Hepatocyte (in vitro differentiated cells): ENCODE data around the gene GPNMB. TPM values are rescaled to one million over a fixed set of nuclear protein-coding genes. Genes with fewer than 3 reads are reported as not detected.
A peak's percentile ranks its signal among the peaks of the same experiment; 100 is the strongest.

Source experiments
- DNase-seq: peaks from one replicate; pipeline ENCODE4 v3.0.0-alpha.2; 2016; ENCODE audit warnings: low spot score
- H2AFZ ChIP-seq: fragments of 200-600 bp; sonication (generic); 2 replicates; pipeline ENCODE4 v1.6.0; 2016; ENCODE audit warnings: antibody characterized with exemption, mild to moderate bottlenecking
- H3K27ac ChIP-seq: fragments of 200-600 bp; sonication (generic); 2 replicates; pipeline ENCODE4 v1.5.1; 2016; ENCODE audit warnings: mild to moderate bottlenecking
- H3K27me3 ChIP-seq: fragments of 200-600 bp; sonication (generic); 2 replicates; pipeline ENCODE4 v1.6.1; 2016
- H3K36me3 ChIP-seq: fragments of 200-600 bp; sonication (generic); replicated peaks from 2 replicates; pipeline ENCODE4 v1.5.1; 2016; ENCODE audit warnings: low read depth; ENCODE audit not compliant: insufficient read depth
- H3K4me1 ChIP-seq: fragments of 200-600 bp; sonication (generic); 2 replicates; pipeline ENCODE4 v1.5.1; 2016; ENCODE audit warnings: mild to moderate bottlenecking, moderate library complexity; ENCODE audit not compliant: insufficient read depth
- H3K4me2 ChIP-seq: fragments of 200-600 bp; sonication (generic); 2 replicates; pipeline ENCODE4 v1.6.0; 2016
- H3K4me3 ChIP-seq: fragments of 200-600 bp; sonication (generic); 2 replicates; pipeline ENCODE4 v1.5.1; 2016; ENCODE audit warnings: mild to moderate bottlenecking
- H3K79me2 ChIP-seq: fragments of 200-600 bp; sonication (generic); 2 replicates; pipeline ENCODE4 v1.6.0; 2017; ENCODE audit warnings: mild to moderate bottlenecking
- H3K9me2 ChIP-seq: fragments of 200-600 bp; sonication (generic); replicated peaks from 2 replicates; pipeline ENCODE4 v1.6.0; 2017; ENCODE audit warnings: mild to moderate bottlenecking; ENCODE audit not compliant: insufficient read depth
- H3K9me3 ChIP-seq: fragments of 200-600 bp; sonication (generic); 2 replicates; pipeline ENCODE4 v1.5.1; 2016; ENCODE audit warnings: low read depth, mild to moderate bottlenecking
- H4K20me1 ChIP-seq: fragments of 200-600 bp; sonication (generic); 2 replicates; pipeline ENCODE4 v1.6.0; 2016; ENCODE audit warnings: mild to moderate bottlenecking; ENCODE audit not compliant: insufficient read depth, poor library complexity, severe bottlenecking
- EZH2 ChIP-seq: fragments of 200-600 bp; sonication (generic); IDR thresholded peaks from 2 replicates; pipeline ENCODE4 v1.6.1; 2016; ENCODE audit warnings: antibody characterized with exemption, mild to moderate bottlenecking, borderline replicate concordance
- EZH2phosphoT487 ChIP-seq: fragments of 200-600 bp; sonication (generic); IDR thresholded peaks from one replicate; pipeline ENCODE4 v1.6.1; 2018; ENCODE audit warnings: antibody characterized with exemption, mild to moderate bottlenecking, low read depth, moderate library complexity; ENCODE audit not compliant: unreplicated experiment, severe bottlenecking
- WGBS: methylation state at CpG from one replicate; pipeline ENCODE4 v1.1.6; 2016; ENCODE audit warnings: low lambda C conversion rate; ENCODE audit errors: missing lambda C conversion rate; 5-methylcytosine and 5-hydroxymethylcytosine counted together
- polyA plus RNA-seq: library from polyadenylated mRNA; unstranded; fragments of >200 nt; fragmentation: Nextera tagmentation; extraction: Ambion mirVana; gene quantifications from 2 replicates; pipeline ENCODE4 v1.2.1, GENCODE V29; 2016
- total RNA-seq: library from RNA; depleted of rRNA; stranded (reverse); fragments of >200 nt; gene quantifications from 2 replicates; pipeline ENCODE4 v1.2.3, GENCODE V29; 2014
- TF ChIP-seq, protein P1 (sequence below): fragments of 200-600 bp; sonication (generic); IDR thresholded peaks from 2 replicates; pipeline ENCODE4 v1.5.1; 2016; ENCODE audit warnings: antibody characterized with exemption, mild to moderate bottlenecking; ENCODE audit not compliant: poor library complexity

The GPNMB gene
- total and polyA plus RNA-seq, 2 experiments from 2014 or later, result 32.1 to 36.3 TPM

DNA sequence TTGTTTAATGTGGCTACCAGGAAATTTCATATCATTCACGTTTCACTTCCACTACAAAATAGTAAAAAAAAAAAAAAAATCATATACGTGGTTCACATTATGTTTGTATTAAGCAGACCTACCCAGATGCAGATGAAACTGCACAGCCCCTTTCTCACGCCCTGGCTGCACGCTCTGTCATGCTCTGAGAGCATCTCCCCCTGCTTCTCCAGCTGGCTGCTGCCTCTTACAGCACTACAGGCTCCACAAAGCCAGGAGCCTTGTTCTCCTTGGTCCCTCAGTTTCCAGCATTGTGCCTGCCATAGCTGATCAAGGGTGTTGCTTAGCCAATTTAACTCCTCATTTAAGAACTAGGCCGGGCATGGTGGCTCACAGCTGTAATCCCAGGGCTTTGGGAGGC is 6.9 kb upstream of the GPNMB start:
- no peaks in the 10 kb centered on the region for H3K4me1 ChIP-seq
- no peak overlapping the region for H3K27ac ChIP-seq
- H3K79me2 ChIP-seq, result no peaks in the 10 kb centered on the region
- no peak overlapping the region for H2AFZ ChIP-seq
- H3K4me3 ChIP-seq, result no peak overlapping the region
- no peak for DNase-seq
- no peaks in the 10 kb centered on the region for H3K27me3 ChIP-seq
- H4K20me1 ChIP-seq, result no peaks in the 10 kb centered on the region
- WGBS, result 89% methylated on average over 5 of the region's 5 CpGs
- TF ChIP-seq EZH2, result no peak
- TF ChIP-seq, protein P1, sequence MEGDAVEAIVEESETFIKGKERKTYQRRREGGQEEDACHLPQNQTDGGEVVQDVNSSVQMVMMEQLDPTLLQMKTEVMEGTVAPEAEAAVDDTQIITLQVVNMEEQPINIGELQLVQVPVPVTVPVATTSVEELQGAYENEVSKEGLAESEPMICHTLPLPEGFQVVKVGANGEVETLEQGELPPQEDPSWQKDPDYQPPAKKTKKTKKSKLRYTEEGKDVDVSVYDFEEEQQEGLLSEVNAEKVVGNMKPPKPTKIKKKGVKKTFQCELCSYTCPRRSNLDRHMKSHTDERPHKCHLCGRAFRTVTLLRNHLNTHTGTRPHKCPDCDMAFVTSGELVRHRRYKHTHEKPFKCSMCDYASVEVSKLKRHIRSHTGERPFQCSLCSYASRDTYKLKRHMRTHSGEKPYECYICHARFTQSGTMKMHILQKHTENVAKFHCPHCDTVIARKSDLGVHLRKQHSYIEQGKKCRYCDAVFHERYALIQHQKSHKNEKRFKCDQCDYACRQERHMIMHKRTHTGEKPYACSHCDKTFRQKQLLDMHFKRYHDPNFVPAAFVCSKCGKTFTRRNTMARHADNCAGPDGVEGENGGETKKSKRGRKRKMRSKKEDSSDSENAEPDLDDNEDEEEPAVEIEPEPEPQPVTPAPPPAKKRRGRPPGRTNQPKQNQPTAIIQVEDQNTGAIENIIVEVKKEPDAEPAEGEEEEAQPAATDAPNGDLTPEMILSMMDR, result no peak
- TF ChIP-seq EZH2phosphoT487, result no peak
- H3K9me2 ChIP-seq, result no peaks in the 10 kb centered on the region
- H3K4me2 ChIP-seq, result no peak overlapping the region
- no peaks in the 10 kb centered on the region for H3K36me3 ChIP-seq
- no peaks in the 10 kb centered on the region for H3K9me3 ChIP-seq

DNA sequence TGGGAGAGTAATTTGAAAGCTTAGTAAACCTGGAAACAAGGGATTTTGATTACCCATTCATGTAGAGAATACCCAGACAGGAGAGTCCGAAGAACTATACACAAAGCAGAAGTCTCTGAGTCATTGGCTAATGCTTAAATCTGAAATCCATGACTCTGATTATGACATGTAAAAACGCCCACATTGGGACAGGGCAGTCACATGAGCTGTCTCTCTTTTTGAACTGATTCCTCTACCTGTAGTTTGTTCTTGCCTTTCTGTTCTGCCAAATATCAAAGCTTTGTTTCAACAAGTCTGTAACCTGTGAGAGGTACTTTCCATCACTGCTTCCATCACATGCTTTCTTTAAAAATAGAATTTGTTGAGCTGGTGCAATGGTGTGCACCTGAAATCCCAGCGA is 4.3 kb upstream of the GPNMB start:
- no peaks in the 10 kb centered on the region for H3K9me3 ChIP-seq
- H3K4me1 ChIP-seq, result peaks cover 4% of the 10 kb centered on the region
- no peak overlapping the region for H3K27ac ChIP-seq
- H3K79me2 ChIP-seq, result no peaks in the 10 kb centered on the region
- H3K4me3 ChIP-seq, result no peak overlapping the region
- no peaks in the 10 kb centered on the region for H3K36me3 ChIP-seq
- H3K4me2 ChIP-seq, result no peak overlapping the region
- DNase-seq, result no peak
- no peaks in the 10 kb centered on the region for H4K20me1 ChIP-seq
- H3K27me3 ChIP-seq, result peaks cover 6% of the 10 kb centered on the region
- no peaks in the 10 kb centered on the region for H3K9me2 ChIP-seq
- H2AFZ ChIP-seq, result no peak overlapping the region
- 65% methylated on average over 3 of the region's 3 CpGs for WGBS
- TF ChIP-seq, protein P1, result no peak
- TF ChIP-seq EZH2, result no peak
- no peak for TF ChIP-seq EZH2phosphoT487

DNA sequence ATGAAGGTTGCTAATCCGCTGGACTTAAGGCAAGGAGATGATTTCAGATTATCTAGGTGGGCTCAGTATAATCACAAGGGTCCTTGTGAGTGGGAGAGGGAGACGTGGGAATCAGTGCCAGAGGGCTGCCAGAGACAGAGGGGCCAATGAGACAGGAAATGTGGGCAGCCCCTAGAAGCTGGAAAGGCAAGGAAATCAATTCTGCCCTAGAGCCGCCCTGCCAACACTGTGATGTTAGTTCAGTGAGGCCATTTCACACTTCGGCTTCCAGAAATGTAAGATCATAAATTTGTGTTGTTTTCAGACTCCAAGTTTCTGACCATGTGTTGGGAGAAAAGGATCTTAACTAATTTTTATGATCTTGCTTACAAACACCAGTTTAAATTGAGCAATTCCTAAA is 3.6 kb upstream of the GPNMB start:
- Histone ChIP-seq H3K27me3 (peaks cover 12% of the 10 kb centered on the region), H2AFZ (no peak overlapping the region), H3K4me2 (no peak overlapping the region), H3K36me3 (no peaks in the 10 kb centered on the region), H3K9me3 (no peaks in the 10 kb centered on the region), H3K79me2 (no peaks in the 10 kb centered on the region), H3K4me3 (no peak overlapping the region), H4K20me1 (no peaks in the 10 kb centered on the region), H3K4me1 (peaks cover 4% of the 10 kb centered on the region), H3K27ac (no peak overlapping the region), H3K9me2 (no peaks in the 10 kb centered on the region)
- TF ChIP-seq EZH2phosphoT487 (no peak), EZH2 (no peak)
- TF ChIP-seq, protein P1, result no peak
- DNase-seq, result no peak
- WGBS, result 90% methylated on average over 4 of the region's 4 CpGs

GRCh38 chr7:23247046-23247602 is 549 bp downstream of the GPNMB start:
- Histone ChIP-seq H2AFZ (peak overlapping the region; percentile 56), H3K9me2 (no peaks in the 10 kb centered on the region), H3K4me3 (no peak overlapping the region), H3K79me2 (no peaks in the 10 kb centered on the region), H4K20me1 (no peaks in the 10 kb centered on the region), H3K4me1 (peaks cover 4% of the 10 kb centered on the region), H3K27ac (no peak overlapping the region), H3K36me3 (no peaks in the 10 kb centered on the region), H3K4me2 (peak overlapping the region; percentile 75), H3K27me3 (peaks cover 28% of the 10 kb centered on the region), H3K9me3 (no peaks in the 10 kb centered on the region)
- no peak for DNase-seq
- 84% methylated on average over 6 of the region's 6 CpGs for WGBS
- TF ChIP-seq, protein P1, result no peak
- TF ChIP-seq EZH2 (no peak), EZH2phosphoT487 (no peak)
